GM21360 (cell line): ENCODE results near the gene AOC3.
"Not testable (repeated sequence)": the region's sequence is repeated elsewhere in the genome, so short reads cannot be mapped to it uniquely, and the experiment has no call there.

Experiments
- ATAC-seq: cut with Tn5 transposase; IDR thresholded peaks from one replicate; pipeline ENCODE4 v1.9.1; 2021; ENCODE audit warnings: mild to moderate bottlenecking, moderate library complexity; ENCODE audit not compliant: unreplicated experiment

AOC3 gene

GRCh38 chr17:42891539-42892152, 40.6 kb downstream of the AOC3 start:
- no peak for ATAC-seq

DNA sequence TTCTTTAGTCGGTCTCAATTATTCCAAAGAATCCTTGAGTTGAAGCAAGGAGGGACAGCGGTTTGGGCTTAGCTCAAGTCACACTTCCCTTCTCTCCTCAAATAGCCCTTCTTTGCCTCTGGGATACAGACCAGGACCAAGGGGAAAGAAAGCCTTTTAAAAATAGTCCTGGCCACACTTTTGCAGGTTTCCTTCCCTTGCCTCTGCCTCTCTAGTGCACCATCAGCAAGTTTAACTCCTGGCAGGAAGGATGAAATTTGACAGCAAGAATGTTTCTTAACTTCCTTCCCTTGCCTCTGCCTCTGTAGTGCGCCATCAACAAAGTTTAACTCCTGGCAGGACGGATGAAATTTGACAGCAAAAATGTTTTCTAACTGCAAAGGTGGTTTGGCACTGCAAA, 42.4 kb downstream of the AOC3 start:
- no peak for ATAC-seq

GRCh38 chr17:42894283-42895184, 43.5 kb downstream of the AOC3 start:
- ATAC-seq, result no peak

DNA sequence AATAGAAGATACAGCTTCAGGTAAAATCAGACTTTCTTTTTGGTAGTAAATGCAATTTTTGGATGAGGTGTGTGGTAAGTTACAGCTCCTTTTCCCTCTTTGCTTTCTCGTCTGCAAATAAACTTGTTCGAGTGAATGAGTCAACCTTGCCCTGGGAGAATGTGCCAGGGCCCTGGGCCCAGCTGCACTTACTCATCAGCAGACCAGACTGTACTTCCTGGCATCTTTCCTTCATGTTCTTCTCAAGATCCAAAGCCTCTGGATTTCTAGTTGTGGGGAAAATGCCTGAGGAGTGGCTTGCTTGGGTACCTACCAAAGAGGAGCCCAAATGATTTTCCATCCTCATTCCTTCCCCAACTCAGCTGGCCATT, 44.2 kb downstream of the AOC3 start:
- no peak for ATAC-seq

GRCh38 chr17:42898147-42898811, 47.3 kb downstream of the AOC3 start:
- no peak for ATAC-seq

- not testable (repeated sequence) for ATAC-seq
Observed at GRCh38 chr17:42899981-42900380, 49.0 kb downstream of the AOC3 start.

- no peak for ATAC-seq
Observed at GRCh38 chr17:42900460-42901331, 49.7 kb downstream of the AOC3 start, which contains the start of gene G6PC1. Gene G6PC1, plus strand, starts transcription at chr17:42900799. Its CDS starts 78 bp downstream, at chr17:42900877.

GRCh38 chr17:42901535-42902229, 50.7 kb downstream of the AOC3 start:
- ATAC-seq, result no peak

DNA sequence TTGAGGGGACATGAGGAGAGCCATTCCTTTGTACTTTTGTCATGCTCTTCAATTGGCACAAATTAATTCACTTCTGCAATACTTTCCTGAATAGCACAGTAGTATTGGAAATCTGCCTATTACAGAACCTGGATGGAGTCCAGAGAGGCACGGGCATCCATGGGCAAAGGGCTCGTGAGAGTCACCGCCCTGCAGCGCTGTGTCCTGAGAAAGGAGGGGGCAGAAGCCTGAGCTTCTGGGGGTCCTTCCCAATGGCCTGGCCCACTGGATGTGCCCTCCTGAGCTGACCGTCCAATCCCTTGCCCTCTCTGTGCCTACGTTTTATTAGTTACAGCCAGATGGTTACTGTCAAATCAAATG, 53.1 kb downstream of the AOC3 start:
- ATAC-seq, result no peak

- no peak for ATAC-seq
Observed at GRCh38 chr17:42906772-42907446, 55.9 kb downstream of the AOC3 start.
